ENCODE measurements around the gene DUSP5.

GRCh38 chr10:110544958-110545537 lies 47.3 kb downstream of the DUSP5 start:
- TF ChIP-seq CTCF (IDR thresholded peaks at IDR 0.05) (no peak), ZFX (IDR thresholded peaks at IDR 0.05; ENCODE audit: borderline replicate concordance) (no peak)

Measured in 22Rv1 (cell line).